ENCODE measurements around the gene TLE1.

DNA sequence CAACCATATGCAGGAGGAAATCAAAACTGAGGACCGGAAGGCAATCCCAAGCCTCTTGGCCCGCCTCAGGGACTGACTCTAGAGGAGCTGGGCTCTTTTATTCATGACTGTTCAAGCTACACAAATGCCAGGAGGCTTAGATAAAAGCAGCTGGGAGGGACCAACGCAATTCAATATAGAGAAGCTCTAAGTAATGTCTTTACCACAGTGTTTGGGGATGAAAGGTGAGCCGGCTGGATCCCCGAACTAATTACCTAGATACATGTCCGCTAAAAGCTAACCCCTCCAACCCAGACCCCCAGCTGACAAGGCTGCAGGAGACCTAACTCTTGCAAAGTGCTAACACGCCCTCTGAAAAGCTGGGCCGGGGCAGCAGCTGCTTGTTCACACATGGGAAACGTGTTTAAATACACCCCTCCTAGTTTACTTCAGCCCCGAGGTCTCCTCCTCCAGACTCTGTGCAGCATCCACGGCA is 67.5 kb downstream of the TLE1 start:
- no peak for TF ChIP-seq BRCA1 (IDR thresholded peaks at IDR 0.05; ENCODE audit: low read depth, low read length)
- no peak for TF ChIP-seq CTCF (IDR thresholded peaks at IDR 0.05 in 2 of 3, conservative IDR thresholded peaks at IDR 0.05 in 1 of 3; ENCODE audit: control insufficient read depth in 2 of 3, extremely low read depth in 1 of 3, insufficient read depth in 1 of 3, low read depth in 3 of 3, low read length in 3 of 3)

All from GM12878 (cell line).